Right renal cortex interstitium (tissue), 3 donors: Measurements from ENCODE around the gene GLUD2. TPM values are rescaled to one million over a fixed set of nuclear protein-coding genes. Genes with fewer than 3 reads are reported as not detected.

ENCODE experiments used
- polyA plus RNA-seq, 3 donors: library from polyadenylated mRNA; unstranded; fragments of 120-200 nt; gene quantifications; one replicate each; pipeline ENCODE4 v1.2.1, GENCODE V29; 2013; ENCODE audit not compliant: insufficient read length in 3 of 3

Gene GLUD2
- polyA plus RNA-seq, 3 donors = 5.5 to 5.6 (median 5.6) TPM

Other genes starting within 250 kb of the GLUD2 start
- gene CT47B1, start 171.7 kb upstream of the GLUD2 start, polyA plus RNA-seq = not detected
- not detected for gene CT47A11, start 110.5 kb upstream of the GLUD2 start, polyA plus RNA-seq
- not detected for gene CT47A10, start 105.6 kb upstream of the GLUD2 start, polyA plus RNA-seq
- not detected for gene CT47A9, start 100.7 kb upstream of the GLUD2 start, polyA plus RNA-seq
- not detected for gene CT47A8, start 95.9 kb upstream of the GLUD2 start, polyA plus RNA-seq
- not detected for gene CT47A7, start 91.0 kb upstream of the GLUD2 start, polyA plus RNA-seq
- not detected for gene CT47A6, start 86.1 kb upstream of the GLUD2 start, polyA plus RNA-seq
- not detected for gene CT47A5, start 81.3 kb upstream of the GLUD2 start, polyA plus RNA-seq
- not detected for gene CT47A4, start 76.4 kb upstream of the GLUD2 start, polyA plus RNA-seq
- gene CT47A3, start 71.5 kb upstream of the GLUD2 start, polyA plus RNA-seq = not detected
- gene CT47A2, start 66.7 kb upstream of the GLUD2 start, polyA plus RNA-seq = not detected
- not detected for gene CT47A1, start 61.9 kb upstream of the GLUD2 start, polyA plus RNA-seq